ENCODE data around the gene CDC42EP5. TPM values are rescaled to one million over a fixed set of nuclear protein-coding genes. Genes with fewer than 3 reads are reported as not detected.

Gene CDC42EP5
- total and polyA plus RNA-seq, 7 donors, result 12.1 to 529 (median 16.6) TPM

DNA sequence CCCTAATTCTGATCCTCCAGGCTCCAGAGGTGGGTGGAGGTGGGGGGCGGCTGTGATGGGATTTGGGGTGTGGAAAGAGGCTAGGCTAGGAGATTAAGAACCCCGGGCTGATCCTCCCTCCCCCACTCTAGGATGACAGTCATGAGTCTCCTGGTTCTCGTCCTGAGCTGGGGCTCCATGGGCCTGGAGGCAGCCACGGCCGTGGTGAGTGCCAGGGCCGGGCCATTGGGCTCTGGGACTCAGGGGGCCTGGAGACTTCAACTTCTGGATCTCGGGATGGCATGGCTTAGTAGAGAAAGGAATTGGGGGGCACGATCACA lies 44.0 kb downstream of the CDC42EP5 start:
- Histone ChIP-seq H3K9me3 (no peaks in the 10 kb centered on the region), H3K36me3 (no peaks in the 10 kb centered on the region), H3K27me3 (peaks cover 31 to 74% (median 44%) of the 10 kb centered on the region in 3 donors), H3K27ac (no peak overlapping the region), H3K4me1 (peaks cover 0 to 20% (median 16%) of the 10 kb centered on the region in 4 donors), H3K4me3 (no peak overlapping the region)
- TF ChIP-seq EP300 (IDR thresholded peaks at IDR 0.05) (no peak), CTCF (IDR thresholded peaks at IDR 0.05) (no peak), POLR2AphosphoS5 (IDR thresholded peaks at IDR 0.05) (no peak), POLR2A (IDR thresholded peaks at IDR 0.05) (no peak)
- intact Hi-C loops (cut with DNase I), result no loop called here
- 54 to 70% methylated on average over 8 of the region's 8 CpGs for WGBS, 2 donors
- DNase-seq, result no peak

- 69 to 83% methylated on average over 11 of the region's 11 CpGs for WGBS, 2 donors
- DNase-seq, result no peak
- peaks cover 0 to 19% (median 15%) of the 10 kb centered on the region in 4 donors for H3K4me1 ChIP-seq
- intact Hi-C loops (cut with DNase I), result no loop called here
- no peaks in the 10 kb centered on the region for H3K9me3 ChIP-seq
- H3K4me3 ChIP-seq, result no peak overlapping the region
- no peaks in the 10 kb centered on the region for H3K36me3 ChIP-seq
- H3K27me3 ChIP-seq, result peaks cover 31 to 76% (median 44%) of the 10 kb centered on the region in 3 donors
- TF ChIP-seq POLR2AphosphoS5 (IDR thresholded peaks at IDR 0.05) (no peak), POLR2A (IDR thresholded peaks at IDR 0.05) (no peak), EP300 (IDR thresholded peaks at IDR 0.05) (no peak), CTCF (IDR thresholded peaks at IDR 0.05) (no peak)
- no peak overlapping the region for H3K27ac ChIP-seq
Observed at GRCh38 chr19:54428323-54429175, 44.5 kb downstream of the CDC42EP5 start.

- Histone ChIP-seq H3K4me3 (no peak overlapping the region), H3K27ac (no peak overlapping the region), H3K4me1 (peaks cover 0 to 19% (median 15%) of the 10 kb centered on the region in 4 donors), H3K9me3 (no peaks in the 10 kb centered on the region), H3K36me3 (no peaks in the 10 kb centered on the region), H3K27me3 (peaks cover 31 to 77% (median 44%) of the 10 kb centered on the region in 3 donors)
- DNase-seq, result no peak
- 86 to 89% methylated on average over 11 of the region's 11 CpGs for WGBS, 2 donors
- intact Hi-C loops (cut with DNase I), result no loop called here
- TF ChIP-seq POLR2A (IDR thresholded peaks at IDR 0.05) (no peak), POLR2AphosphoS5 (IDR thresholded peaks at IDR 0.05) (no peak), CTCF (IDR thresholded peaks at IDR 0.05) (no peak), EP300 (IDR thresholded peaks at IDR 0.05) (no peak)
Observed at GRCh38 chr19:54427586-54427985, 45.5 kb downstream of the CDC42EP5 start.

DNA sequence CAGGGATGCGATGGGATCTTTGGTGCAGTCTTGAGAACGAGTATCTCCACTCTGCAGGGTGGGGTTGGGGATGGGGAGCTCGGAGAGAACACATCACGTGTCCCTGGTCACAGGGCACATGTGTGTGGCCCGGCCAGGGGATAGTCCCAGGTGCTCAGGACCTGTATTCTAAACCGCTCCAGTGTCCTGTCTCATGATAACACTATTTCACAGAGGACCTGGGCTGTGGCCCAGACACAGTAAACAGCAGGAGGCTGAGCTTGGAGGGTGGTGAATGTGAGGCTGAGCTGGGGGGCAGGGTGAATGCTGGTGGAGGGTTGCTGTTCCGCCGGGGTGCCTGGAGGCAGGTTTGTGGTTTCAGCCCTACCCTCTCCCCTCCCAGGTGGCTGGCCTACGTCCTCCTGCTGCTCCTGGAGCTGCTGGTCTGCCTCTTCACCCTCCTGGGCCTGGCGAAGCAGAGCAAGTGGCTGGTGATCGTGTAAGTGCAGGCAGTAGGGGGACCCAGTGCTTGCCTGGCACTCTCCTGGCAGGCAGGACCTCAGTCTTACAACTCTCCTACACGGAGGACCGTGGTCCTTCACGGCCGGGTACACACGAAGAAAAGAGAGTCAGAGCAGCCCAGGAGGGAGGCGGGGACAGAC lies 46.7 kb downstream of the CDC42EP5 start:
- DNase-seq, result no peak
- peaks cover 25 to 77% (median 42%) of the 10 kb centered on the region in 3 donors for H3K27me3 ChIP-seq
- WGBS, 2 donors, result 50 to 68% methylated on average over 17 of the region's 17 CpGs
- no peaks in the 10 kb centered on the region for H3K36me3 ChIP-seq
- intact Hi-C loops (cut with DNase I), result no loop called here
- no peak overlapping the region for H3K4me3 ChIP-seq
- H3K27ac ChIP-seq, result no peak overlapping the region
- TF ChIP-seq CTCF (IDR thresholded peaks at IDR 0.05), result no peak
- no peak for TF ChIP-seq POLR2AphosphoS5 (IDR thresholded peaks at IDR 0.05)
- TF ChIP-seq EP300 (IDR thresholded peaks at IDR 0.05), result no peak
- TF ChIP-seq POLR2A (IDR thresholded peaks at IDR 0.05), result no peak
- peaks cover 0 to 16% (median 14%) of the 10 kb centered on the region in 4 donors for H3K4me1 ChIP-seq
- no peaks in the 10 kb centered on the region for H3K9me3 ChIP-seq
